Aorta (tissue), 5 donors: Measurements from ENCODE around the gene KLHDC2. TPM values are rescaled to one million over a fixed set of nuclear protein-coding genes. Genes with fewer than 3 reads are reported as not detected.
"Not testable (repeated sequence)": the region's sequence is repeated elsewhere in the genome, so short reads cannot be mapped to it uniquely, and the experiment has no call there.

Source experiments
- ATAC-seq: fragments of 200-7000 bp; cut with Tn5 transposase; one replicate; pipeline ENCODE4 v1.9.1; 2022; ENCODE audit warnings: moderate library complexity; ENCODE audit not compliant: low FRiP score
- DNase-seq, 2 donors: peaks; one replicate each; pipeline ENCODE4 v3.0.0-alpha.2; 2020
- H3K27ac ChIP-seq, 2 donors: one replicate each; pipeline ENCODE4 v1.5.1; 2013; ENCODE audit warnings: low read length in 2 of 2, mild to moderate bottlenecking in 2 of 2, moderate library complexity in 2 of 2, control low read depth in 1 of 2, inconsistent platforms in 1 of 2, low read depth in 1 of 2
- H3K27me3 ChIP-seq, 2 donors: one replicate each; pipeline ENCODE4 v1.6.1; 2013; ENCODE audit warnings: control low read depth in 1 of 2, low read length in 1 of 2, mild to moderate bottlenecking in 1 of 2, moderate library complexity in 1 of 2; ENCODE audit not compliant: insufficient read depth in 2 of 2, control insufficient read depth in 1 of 2
- H3K36me3 ChIP-seq, 2 donors: one replicate each; pipeline ENCODE4 v1.6.1; 2013; ENCODE audit warnings: control low read depth in 1 of 2, low read length in 1 of 2, mild to moderate bottlenecking in 1 of 2; ENCODE audit not compliant: insufficient read depth in 2 of 2, control insufficient read depth in 1 of 2
- H3K4me1 ChIP-seq, 2 donors: one replicate each; pipeline ENCODE4 v1.6.1; 2013; ENCODE audit warnings: low read length in 2 of 2, control low read depth in 1 of 2, mild to moderate bottlenecking in 1 of 2, moderate library complexity in 1 of 2; ENCODE audit not compliant: insufficient read depth in 2 of 2, control insufficient read depth in 1 of 2
- H3K4me3 ChIP-seq, 2 donors: one replicate each; pipeline ENCODE4 v1.5.1; 2013; ENCODE audit warnings: low read length in 2 of 2, control low read depth in 1 of 2, mild to moderate bottlenecking in 1 of 2
- H3K9me3 ChIP-seq: one replicate; pipeline ENCODE4 v1.6.1; 2013; ENCODE audit warnings: mild to moderate bottlenecking, low read length; ENCODE audit not compliant: control insufficient read depth
- WGBS, 2 donors: extraction: QIAGEN DNeasy Blood & Tissue Kit; methylation state at CpG; one replicate each; pipeline ENCODE4 v1.1.7; 2013; 5-methylcytosine and 5-hydroxymethylcytosine counted together
- intact Hi-C, 2 donors: fragments of 100-400 bp; cut with DNase I; formaldehyde crosslinking; loops; one replicate each; pipeline versions ENCODE4 v1.14.2 to v1.15.0; 2022
- polyA plus RNA-seq, 2 donors: library from polyadenylated mRNA; stranded (reverse); fragments of 200-250 nt; gene quantifications; one replicate each; pipeline ENCODE4 v1.2.3, GENCODE V29; 2013
- total RNA-seq, 2 donors: library from RNA; stranded (reverse); fragmentation: NEBNext Ultra II Directional; extraction: Animal tissue kit (Norgen Biotek cat#: 25700); gene quantifications; one replicate each; pipeline ENCODE4 v1.2.1, GENCODE V29; 2021
- donor health status: healthy with polysubstance abuse.
- donor health status: Bipolar disorder and iron deficiency.
- donor health status: DM: no; HTN: no; CAD: no.
- donor health status: DM: no; HTN: no; CAD: no.
- donor health status: DM: yes; HTN: yes; CAD: no.

KLHDC2 gene
- total and polyA plus RNA-seq, 4 donors: 40.2 to 93.7 (median 52.7) TPM

DNA sequence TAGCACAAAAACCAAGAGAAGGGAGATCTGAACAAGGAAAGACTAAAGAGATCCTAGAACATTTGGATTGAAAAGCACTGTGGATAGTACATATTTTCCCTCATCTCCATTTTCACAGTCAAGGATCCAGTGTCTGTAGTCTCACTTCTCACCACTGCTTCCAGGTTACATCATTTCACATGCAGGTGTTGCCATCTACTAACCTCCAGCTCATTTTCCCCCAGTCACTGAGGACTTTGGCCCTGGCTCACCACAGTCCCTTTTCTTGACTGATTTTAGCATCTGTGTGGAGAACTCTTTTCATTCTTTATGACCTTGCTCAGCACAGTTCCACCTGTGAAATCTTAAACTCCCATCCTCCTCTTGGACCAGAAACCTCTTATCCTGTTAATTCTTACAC, 21.5 kb upstream of the KLHDC2 start:
- intact Hi-C loops, H3K4me1 ChIP-seq, H3K9me3 ChIP-seq, ATAC-seq, H3K27me3 ChIP-seq, H3K4me3 ChIP-seq, DNase-seq, H3K36me3 ChIP-seq, H3K27ac ChIP-seq: not testable (repeated sequence)

DNA sequence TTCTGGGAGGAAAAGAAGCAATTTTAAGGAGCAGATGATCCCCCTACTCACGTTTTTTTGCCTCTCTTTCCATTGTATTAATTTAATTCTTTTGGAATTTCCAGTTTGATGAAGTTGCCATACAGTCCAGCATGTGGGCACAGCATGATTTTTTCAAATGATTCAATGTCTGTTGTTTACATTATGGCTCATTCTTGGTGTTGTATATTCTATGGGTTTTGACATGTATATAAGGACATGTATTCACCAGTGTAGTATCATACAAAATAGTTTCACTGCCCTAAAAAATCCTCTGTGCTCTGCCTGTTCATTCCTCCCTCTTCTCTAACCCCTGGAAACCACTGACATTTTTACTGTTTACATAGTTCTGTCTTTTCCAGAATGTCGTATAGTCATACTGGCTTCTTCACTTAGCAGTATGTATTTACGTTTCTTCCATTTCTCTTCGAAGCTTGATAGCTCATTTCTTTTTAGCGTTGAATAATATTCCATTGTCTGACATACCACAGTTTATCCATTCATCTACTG, 13.3 kb upstream of the KLHDC2 start:
- Histone ChIP-seq H3K4me3 (no peak overlapping the region), H3K9me3 (no peaks in the 10 kb centered on the region), H3K4me1 (no peaks in the 10 kb centered on the region), H3K36me3 (peaks cover 0 to 2% of the 10 kb centered on the region in 2 donors), H3K27me3 (no peaks in the 10 kb centered on the region), H3K27ac (no peak overlapping the region)
- intact Hi-C loops: no loop called here
- WGBS, 2 donors: 75 to 81% methylated on average over 5 of the region's 5 CpGs
- ATAC-seq (no peak), DNase-seq (no peak)

DNA sequence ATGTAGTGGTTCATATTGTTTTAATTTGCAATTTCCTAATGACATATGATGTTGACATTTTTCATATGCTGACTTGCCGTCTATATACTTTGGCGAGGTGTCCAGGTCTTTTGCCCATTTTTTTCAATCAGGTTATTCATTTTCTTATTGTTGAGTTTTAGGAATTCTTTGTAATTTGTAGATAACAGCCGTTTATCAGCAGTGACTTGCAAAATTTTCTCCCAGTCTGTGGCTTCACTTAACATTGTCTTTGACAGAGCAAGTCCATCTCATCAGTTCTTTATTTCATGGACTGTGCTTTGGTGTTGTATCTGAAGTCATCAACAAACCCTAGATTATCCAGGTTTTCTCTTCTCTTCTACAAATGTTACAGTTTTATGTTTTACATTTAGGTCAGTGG, 12.6 kb upstream of the KLHDC2 start:
- intact Hi-C loops: no loop called here
- 65 to 71% methylated on average over 3 of the region's 3 CpGs for WGBS, 2 donors
- ATAC-seq: no peak

DNA sequence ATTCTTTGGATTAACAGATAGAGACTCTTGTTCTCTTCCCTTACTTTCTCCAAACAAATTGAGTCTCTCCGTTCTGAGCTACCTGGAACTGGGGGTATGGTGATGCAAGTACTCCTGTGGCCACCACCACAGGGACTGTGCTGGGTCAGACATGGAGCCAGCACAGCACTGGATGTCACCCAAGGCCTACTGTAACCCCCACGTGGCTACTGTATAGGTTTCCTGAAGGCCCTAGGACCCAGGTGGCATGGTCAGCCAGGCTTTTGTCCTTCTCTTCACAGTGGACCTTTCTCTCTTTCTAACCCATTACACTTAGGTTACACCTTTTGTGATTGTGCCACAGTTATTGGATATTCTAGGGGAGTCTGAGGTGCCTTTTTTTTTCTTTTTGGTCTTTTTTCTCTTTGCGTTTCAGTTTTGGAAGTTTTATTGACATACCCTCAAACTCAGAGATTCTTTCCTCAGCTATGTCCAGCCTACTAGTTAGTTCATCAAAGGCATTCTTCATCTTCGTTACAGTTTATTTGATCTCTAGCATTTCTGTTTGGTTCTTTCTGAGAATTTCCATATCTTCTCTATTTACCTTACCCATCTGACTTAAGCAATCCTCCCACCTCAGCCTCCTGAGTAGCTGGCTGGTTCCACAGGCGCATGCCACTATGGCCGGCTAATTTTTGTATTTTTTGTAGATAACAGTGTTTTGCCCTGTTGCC, 6.0 kb upstream of the KLHDC2 start:
- no peaks in the 10 kb centered on the region for H3K36me3 ChIP-seq
- no peaks in the 10 kb centered on the region for H3K27me3 ChIP-seq
- intact Hi-C loops: no loop called here
- no peaks in the 10 kb centered on the region for H3K4me1 ChIP-seq
- no peak for ATAC-seq
- H3K9me3 ChIP-seq: no peaks in the 10 kb centered on the region
- no peak overlapping the region for H3K27ac ChIP-seq
- 73 to 81% methylated on average over 6 of the region's 6 CpGs for WGBS, 2 donors
- no peak overlapping the region for H3K4me3 ChIP-seq
- DNase-seq: no peak

More for the DNA sequence above, 12.6 kb upstream of the KLHDC2 start:
- Histone ChIP-seq H3K36me3 (peaks cover 0 to 2% of the 10 kb centered on the region in 2 donors), H3K9me3 (no peaks in the 10 kb centered on the region), H3K27me3 (no peaks in the 10 kb centered on the region), H3K27ac (no peak overlapping the region), H3K4me3 (no peak overlapping the region), H3K4me1 (no peaks in the 10 kb centered on the region)
- DNase-seq: no peak

DNA sequence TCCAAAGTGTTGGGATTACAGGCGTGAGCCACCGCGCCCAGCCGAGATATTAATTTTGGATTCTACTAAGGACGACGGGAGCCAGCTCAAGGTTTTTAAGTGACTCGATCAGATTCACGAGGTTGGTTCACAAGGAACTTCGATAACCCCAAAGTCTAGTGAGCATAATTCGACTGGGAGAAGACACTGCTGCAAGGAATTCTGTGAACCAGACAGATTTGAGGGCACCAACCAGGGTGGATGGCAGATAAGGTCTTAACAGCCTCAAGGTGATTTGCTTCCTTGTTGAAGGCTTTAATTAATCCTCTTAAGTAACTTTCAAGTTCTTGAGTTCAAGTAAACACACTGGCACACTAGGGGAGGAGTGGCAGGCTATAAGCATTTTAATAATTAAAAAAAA, 1.1 kb upstream of the KLHDC2 start:
- H3K27ac ChIP-seq: peak overlapping the region; percentile 87 to 89

DNA sequence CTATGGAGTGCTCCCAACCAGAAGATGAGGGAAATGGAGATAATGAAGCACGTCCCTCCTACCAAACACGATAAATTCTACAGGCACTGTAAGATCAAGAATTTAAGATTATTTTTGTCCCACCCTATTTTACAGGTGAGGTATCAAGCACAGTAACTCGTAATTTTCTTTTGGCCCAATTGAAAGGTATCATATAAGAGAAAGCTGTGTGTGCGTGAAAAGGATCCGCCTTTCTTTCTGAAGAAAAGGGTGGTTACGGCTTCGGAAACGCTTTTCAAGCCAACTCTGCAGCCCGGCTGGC, 733 bp upstream of the KLHDC2 start:
- ATAC-seq (no peak), DNase-seq (no peak)
- peaks cover 0 to 3% of the 10 kb centered on the region in 2 donors for H3K4me1 ChIP-seq
- intact Hi-C loops: loop anchor here (1.0 to 5.0 kb wide), 2 partner anchors 74 to 75 kb away; partner anchors contain the start of gene KLHDC1 (in 2 of the 2)
- no peaks in the 10 kb centered on the region for H3K36me3 ChIP-seq
- 0 to 1% methylated on average over 9 of the region's 9 CpGs for WGBS, 2 donors
- no peaks in the 10 kb centered on the region for H3K9me3 ChIP-seq
- H3K27me3 ChIP-seq: no peaks in the 10 kb centered on the region
- peak overlapping the region; percentile 75 to 95 for H3K4me3 ChIP-seq
- H3K27ac ChIP-seq: peak overlapping the region; percentile 89 to 96

More for the DNA sequence above, 1.1 kb upstream of the KLHDC2 start:
- Histone ChIP-seq H3K9me3 (no peaks in the 10 kb centered on the region), H3K27me3 (no peaks in the 10 kb centered on the region), H3K36me3 (no peaks in the 10 kb centered on the region), H3K4me1 (peaks cover 0 to 3% of the 10 kb centered on the region in 2 donors), H3K4me3 (peak overlapping the region; percentile 75 to 95)
- intact Hi-C loops: loop anchor here (1.0 to 5.0 kb wide), 2 partner anchors 74 to 75 kb away; partner anchors contain the start of gene KLHDC1 (in 2 of the 2)
- ATAC-seq: no peak
- DNase-seq: no peak
- 85 to 88% methylated on average over 10 of the region's 10 CpGs for WGBS, 2 donors

DNA sequence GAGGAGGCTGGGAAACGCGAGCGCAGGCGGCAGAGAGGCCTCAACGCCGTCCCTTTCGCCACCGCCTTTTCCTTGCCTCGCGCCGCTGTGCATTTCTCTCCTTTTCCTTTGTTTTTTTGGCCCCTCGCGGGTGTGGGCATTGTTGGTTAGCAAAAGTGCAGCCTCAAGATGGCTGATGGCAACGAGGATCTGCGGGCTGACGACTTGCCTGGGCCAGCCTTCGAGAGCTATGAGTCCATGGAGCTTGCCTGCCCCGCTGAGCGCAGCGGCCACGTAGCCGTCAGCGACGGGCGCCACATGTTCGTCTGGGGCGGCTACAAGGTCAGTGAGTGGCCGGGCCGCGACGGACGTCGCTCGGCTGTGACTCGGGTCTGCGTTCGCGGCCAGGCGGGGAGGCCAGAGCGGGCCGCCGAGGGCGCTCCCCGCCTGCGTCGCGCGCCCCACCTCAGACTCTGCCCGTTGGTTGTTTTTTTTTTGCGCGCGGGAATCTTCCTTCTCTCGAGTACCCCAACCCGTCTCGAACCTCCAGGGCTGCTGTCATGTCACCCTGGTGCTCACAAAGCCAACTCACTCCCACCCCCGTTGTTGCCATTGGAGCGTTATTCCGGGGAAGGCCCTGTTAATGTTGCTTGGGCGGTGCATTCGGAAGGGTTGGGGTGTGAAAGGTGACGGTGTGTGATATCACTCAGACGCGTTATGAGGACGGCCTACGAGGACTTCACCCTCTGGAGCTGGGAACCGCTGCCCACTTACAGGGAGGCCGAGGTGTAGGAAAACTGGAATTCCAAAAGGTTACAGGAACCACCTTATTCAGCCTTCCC, 558 bp downstream of the KLHDC2 start:
- H3K4me1 ChIP-seq: peaks cover 0 to 3% of the 10 kb centered on the region in 2 donors
- no peaks in the 10 kb centered on the region for H3K9me3 ChIP-seq
- peak; percentile 49 for ATAC-seq
- H3K4me3 ChIP-seq: peak overlapping the region; percentile 95 to 96
- H3K27ac ChIP-seq: peak overlapping the region; percentile 89 to 96
- 0% methylated on average over 56 to 67 of the region's 67 CpGs for WGBS, 2 donors
- intact Hi-C loops: loop anchor here (2.0 to 5.0 kb wide), 2 partner anchors 76 to 134 kb away; partner anchors contain the start of genes DNAAF2 (in 1 of the 2) and KLHDC1 (in 1 of the 2)
- no peaks in the 10 kb centered on the region for H3K36me3 ChIP-seq
- no peaks in the 10 kb centered on the region for H3K27me3 ChIP-seq
- DNase-seq: peak; percentile 65 to 85

DNA sequence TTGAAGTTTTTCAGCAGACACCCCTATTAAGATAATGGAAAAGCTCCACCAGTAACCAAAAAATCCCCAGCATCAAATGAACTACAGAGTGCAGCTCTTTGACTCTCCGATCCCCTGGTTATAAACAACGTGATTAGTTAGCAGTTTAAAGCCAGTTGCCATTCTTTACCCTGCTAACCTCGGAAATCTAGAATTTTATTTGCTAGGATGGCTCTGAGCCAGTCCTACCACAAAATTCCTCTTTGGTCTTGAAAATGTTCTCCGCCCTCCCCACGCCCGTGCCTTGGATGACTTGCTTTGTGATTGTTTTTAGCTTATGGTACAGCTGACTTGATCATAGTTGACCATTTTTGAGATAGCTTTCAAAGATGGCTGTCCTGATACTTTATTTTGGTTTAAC, 1.2 kb downstream of the KLHDC2 start:
- H3K9me3 ChIP-seq: no peaks in the 10 kb centered on the region
- intact Hi-C loops: loop anchor here (2.0 to 5.0 kb wide), 2 partner anchors 77 to 134 kb away; partner anchors contain the start of genes DNAAF2 (in 1 of the 2) and KLHDC1 (in 1 of the 2)
- H3K4me3 ChIP-seq: peak overlapping the region; percentile 95 to 96
- ATAC-seq (no peak), DNase-seq (no peak)
- 12 to 16% methylated on average over 6 of the region's 6 CpGs for WGBS, 2 donors
- no peaks in the 10 kb centered on the region for H3K36me3 ChIP-seq
- peak overlapping the region in 1 of 2 donors; percentile 96 for H3K27ac ChIP-seq
- no peaks in the 10 kb centered on the region for H3K27me3 ChIP-seq
- peaks cover 0 to 3% of the 10 kb centered on the region in 2 donors for H3K4me1 ChIP-seq
